GOT3 (cell line): Measurements from ENCODE around the gene PTBP1.
"Not testable (repeated sequence)": the region's sequence is repeated elsewhere in the genome, so short reads cannot be mapped to it uniquely, and the experiment has no call there.

Experiments used
- DNase-seq: peaks from one replicate; lab custom pipeline; 2025; ENCODE audit warnings: mixed read lengths; lab: John Stamatoyannopoulos, UW

PTBP1 gene

GRCh38 chr19:853614-854220, 56.5 kb downstream of the PTBP1 start:
- not testable (repeated sequence) for DNase-seq

- DNase-seq = no peak
Observed at GRCh38 chr19:854549-854948, 57.3 kb downstream of the PTBP1 start.

GRCh38 chr19:855142-855541, 57.9 kb downstream of the PTBP1 start:
- no peak for DNase-seq

GRCh38 chr19:855566-856120, 58.4 kb downstream of the PTBP1 start:
- DNase-seq = no peak

- DNase-seq = no peak
Observed at GRCh38 chr19:858284-858683, 61.0 kb downstream of the PTBP1 start.

- DNase-seq = no peak
Observed at GRCh38 chr19:858868-859843, 61.9 kb downstream of the PTBP1 start, which contains the start of gene CFD. Gene CFD, plus strand, starts transcription at chr19:859664. Its CDS starts 26 bp downstream, at chr19:859690.

- no peak for DNase-seq
Observed at GRCh38 chr19:861141-861755, 64.0 kb downstream of the PTBP1 start.
